ELR (cell line): ENCODE measurements around the gene DIAPH2.

ENCODE experiments used
- DNase-seq: peaks from one replicate; pipeline ENCODE4 v3.0.0-alpha.2; 2015; ENCODE audit warnings: low read depth

DIAPH2 gene

GRCh38 chrX:97587171-97587570, 902.5 kb downstream of the DIAPH2 start:
- DNase-seq = no peak

GRCh38 chrX:97594646-97595224, 910.1 kb downstream of the DIAPH2 start:
- no peak for DNase-seq

- DNase-seq = no peak
Measured at GRCh38 chrX:97597954-97598353, 913.3 kb downstream of the DIAPH2 start.

GRCh38 chrX:97602465-97603258, 918.0 kb downstream of the DIAPH2 start:
- no peak for DNase-seq

GRCh38 chrX:97605271-97605670, 920.6 kb downstream of the DIAPH2 start:
- DNase-seq = no peak

- no peak for DNase-seq
Measured at GRCh38 chrX:97609357-97609756, 924.7 kb downstream of the DIAPH2 start.

- no peak for DNase-seq
Measured at GRCh38 chrX:97609938-97610337, 925.3 kb downstream of the DIAPH2 start.

GRCh38 chrX:97616883-97617530, 932.4 kb downstream of the DIAPH2 start:
- peak; percentile 72 for DNase-seq

- no peak for DNase-seq
Measured at GRCh38 chrX:97619499-97619898, 934.9 kb downstream of the DIAPH2 start.

GRCh38 chrX:97622111-97622510, 937.5 kb downstream of the DIAPH2 start:
- no peak for DNase-seq

GRCh38 chrX:97628326-97628725, 943.7 kb downstream of the DIAPH2 start:
- DNase-seq = no peak

- DNase-seq = no peak
Measured at GRCh38 chrX:97628807-97629596, 944.4 kb downstream of the DIAPH2 start.

GRCh38 chrX:97629597-97629985, 944.9 kb downstream of the DIAPH2 start:
- no peak for DNase-seq

- DNase-seq = no peak
Measured at GRCh38 chrX:97633798-97634197, 949.2 kb downstream of the DIAPH2 start.

GRCh38 chrX:97636473-97637140, 952.0 kb downstream of the DIAPH2 start:
- peak; percentile 2 for DNase-seq

- DNase-seq = no peak
Measured at GRCh38 chrX:97637289-97637688, 952.6 kb downstream of the DIAPH2 start.

- no peak for DNase-seq
Measured at GRCh38 chrX:97638621-97639020, 954.0 kb downstream of the DIAPH2 start.

- no peak for DNase-seq
Measured at GRCh38 chrX:97639526-97639925, 954.9 kb downstream of the DIAPH2 start.
